GM19351 (cell line): ENCODE results near the gene NRROS.
"Not testable (repeated sequence)": the region's sequence is repeated elsewhere in the genome, so short reads cannot be mapped to it uniquely, and the experiment has no call there.

Experiments used
- ATAC-seq: cut with Tn5 transposase; IDR thresholded peaks from one replicate; pipeline ENCODE4 v1.9.1; 2021; ENCODE audit warnings: mild to moderate bottlenecking, moderate library complexity; ENCODE audit not compliant: unreplicated experiment

Gene NRROS

GRCh38 chr3:196624067-196624790 is 15.3 kb upstream of the NRROS start:
- ATAC-seq: peak; percentile 58

- ATAC-seq: no peak
These were observed 14.6 kb upstream of the NRROS start for GRCh38 chr3:196624907-196625306.

GRCh38 chr3:196625331-196625730 is 14.2 kb upstream of the NRROS start:
- ATAC-seq: no peak

- ATAC-seq: no peak
These were observed 11.6 kb upstream of the NRROS start for GRCh38 chr3:196627918-196628231.

GRCh38 chr3:196629228-196629627 is 10.3 kb upstream of the NRROS start:
- no peak for ATAC-seq

GRCh38 chr3:196631682-196632045 is 7.8 kb upstream of the NRROS start:
- ATAC-seq: no peak

GRCh38 chr3:196632046-196632751 is 7.3 kb upstream of the NRROS start:
- ATAC-seq: peak; percentile 72

GRCh38 chr3:196633555-196634151 is 5.8 kb upstream of the NRROS start:
- no peak for ATAC-seq

GRCh38 chr3:196634224-196634623 is 5.3 kb upstream of the NRROS start:
- no peak for ATAC-seq

GRCh38 chr3:196634829-196635228 is 4.7 kb upstream of the NRROS start:
- no peak for ATAC-seq

- ATAC-seq: no peak
These were observed 2.8 kb upstream of the NRROS start for GRCh38 chr3:196636369-196637349.

- not testable (repeated sequence) for ATAC-seq
These were observed 1.6 kb upstream of the NRROS start for GRCh38 chr3:196637941-196638340.

GRCh38 chr3:196638861-196639482 is 522 bp upstream of the NRROS start:
- no peak for ATAC-seq

- no peak for ATAC-seq
These were observed 964 bp downstream of the NRROS start for GRCh38 chr3:196640297-196641018.

GRCh38 chr3:196641333-196642054 is 2.0 kb downstream of the NRROS start:
- no peak for ATAC-seq

- no peak for ATAC-seq
These were observed 2.9 kb downstream of the NRROS start for GRCh38 chr3:196642434-196642833.

- ATAC-seq: peak; percentile 72
These were observed 3.8 kb downstream of the NRROS start for GRCh38 chr3:196643201-196643749.

GRCh38 chr3:196643761-196644160 is 4.3 kb downstream of the NRROS start:
- ATAC-seq: no peak

- no peak for ATAC-seq
These were observed 5.6 kb downstream of the NRROS start for GRCh38 chr3:196645096-196645495.
